Ishikawa (cell line): ENCODE data around the gene HYAL2.

Source experiments
- CEBPB ChIP-seq: IDR thresholded peaks from 2 replicates; pipeline ENCODE4 v1.6.1; 2012
- EGR1 ChIP-seq: IDR thresholded peaks from 2 replicates; pipeline ENCODE4 v1.6.1; 2012
- EP300 ChIP-seq: IDR thresholded peaks from 2 replicates; pipeline ENCODE4 v1.6.1; 2012; ENCODE audit warnings: borderline replicate concordance
- FOXM1 ChIP-seq: IDR thresholded peaks from 2 replicates; pipeline ENCODE4 v1.6.1; 2012; ENCODE audit warnings: low read depth, borderline replicate concordance
- MAX ChIP-seq: IDR thresholded peaks from 2 replicates; pipeline ENCODE4 v1.6.1; 2012
- NFIC ChIP-seq: IDR thresholded peaks from 2 replicates; pipeline ENCODE4 v1.6.1; 2012
- RAD21 ChIP-seq: IDR thresholded peaks from 2 replicates; pipeline ENCODE4 v1.6.1; 2012; ENCODE audit warnings: low read depth
- TAF1 ChIP-seq: IDR thresholded peaks from 2 replicates; pipeline ENCODE4 v1.6.1; 2012; ENCODE audit warnings: low read depth, mild to moderate bottlenecking
- TCF12 ChIP-seq: IDR thresholded peaks from 2 replicates; pipeline ENCODE4 v1.6.1; 2012; ENCODE audit warnings: low read depth
- TEAD4 ChIP-seq: IDR thresholded peaks from 2 replicates; pipeline ENCODE4 v1.6.1; 2012
- YY1 ChIP-seq: IDR thresholded peaks from 2 replicates; pipeline ENCODE4 v1.6.1; 2012; ENCODE audit warnings: low read depth

- TF ChIP-seq EP300 (no peak), FOXM1 (no peak), CEBPB (no peak), RAD21 (no peak), TCF12 (no peak), TAF1 (no peak), YY1 (no peak), EGR1 (no peak), MAX (no peak), NFIC (no peak), TEAD4 (no peak)
Measured at GRCh38 chr3:50357481-50357880, 34.9 kb upstream of the HYAL2 start.
